AG09309 (cell line): ENCODE measurements around the gene ID4.
"Not testable (repeated sequence)": the region's sequence is repeated elsewhere in the genome, so short reads cannot be mapped to it uniquely, and the experiment has no call there.

Experiments
- DNase-seq: peaks from one replicate; pipeline ENCODE4 v3.0.0-alpha.2; 2010; ENCODE audit warnings: low read depth
- H3K4me3 ChIP-seq: 2 replicates; pipeline ENCODE4 v1.5.1; 2011; ENCODE audit warnings: mild to moderate bottlenecking, low read depth, low read length, moderate library complexity; ENCODE audit not compliant: control insufficient read depth
- TF ChIP-seq, protein P1 (sequence below): IDR thresholded peaks from 2 replicates; pipeline ENCODE4 v1.5.1; 2011; ENCODE audit warnings: mild to moderate bottlenecking, low read depth, low read length, inconsistent platforms; ENCODE audit not compliant: insufficient read depth, control insufficient read depth; ENCODE audit errors: missing control alignments

ID4 gene

DNA sequence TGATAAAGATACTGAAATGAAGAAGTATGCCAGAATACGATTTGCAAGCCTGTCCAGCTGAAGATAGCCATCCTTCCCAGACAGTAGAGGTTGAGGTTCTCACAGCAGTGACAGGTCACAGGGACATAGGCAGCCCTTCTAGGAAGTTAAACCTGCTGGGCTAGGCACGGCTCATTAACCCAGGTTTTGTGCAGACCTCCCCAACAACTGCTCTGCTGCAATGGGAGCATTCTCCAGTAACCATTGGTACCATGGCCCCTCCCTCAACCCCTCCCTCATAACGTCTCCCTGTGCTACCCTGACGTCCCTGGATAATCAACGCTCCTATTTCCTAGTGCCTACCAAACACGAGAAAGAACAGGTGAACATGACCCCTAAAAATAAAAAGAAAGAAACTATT is 15.8 kb downstream of the ID4 start:
- H3K4me3 ChIP-seq = no peak overlapping the region
- TF ChIP-seq, protein P1, sequence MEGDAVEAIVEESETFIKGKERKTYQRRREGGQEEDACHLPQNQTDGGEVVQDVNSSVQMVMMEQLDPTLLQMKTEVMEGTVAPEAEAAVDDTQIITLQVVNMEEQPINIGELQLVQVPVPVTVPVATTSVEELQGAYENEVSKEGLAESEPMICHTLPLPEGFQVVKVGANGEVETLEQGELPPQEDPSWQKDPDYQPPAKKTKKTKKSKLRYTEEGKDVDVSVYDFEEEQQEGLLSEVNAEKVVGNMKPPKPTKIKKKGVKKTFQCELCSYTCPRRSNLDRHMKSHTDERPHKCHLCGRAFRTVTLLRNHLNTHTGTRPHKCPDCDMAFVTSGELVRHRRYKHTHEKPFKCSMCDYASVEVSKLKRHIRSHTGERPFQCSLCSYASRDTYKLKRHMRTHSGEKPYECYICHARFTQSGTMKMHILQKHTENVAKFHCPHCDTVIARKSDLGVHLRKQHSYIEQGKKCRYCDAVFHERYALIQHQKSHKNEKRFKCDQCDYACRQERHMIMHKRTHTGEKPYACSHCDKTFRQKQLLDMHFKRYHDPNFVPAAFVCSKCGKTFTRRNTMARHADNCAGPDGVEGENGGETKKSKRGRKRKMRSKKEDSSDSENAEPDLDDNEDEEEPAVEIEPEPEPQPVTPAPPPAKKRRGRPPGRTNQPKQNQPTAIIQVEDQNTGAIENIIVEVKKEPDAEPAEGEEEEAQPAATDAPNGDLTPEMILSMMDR = no peak
- DNase-seq = no peak

DNA sequence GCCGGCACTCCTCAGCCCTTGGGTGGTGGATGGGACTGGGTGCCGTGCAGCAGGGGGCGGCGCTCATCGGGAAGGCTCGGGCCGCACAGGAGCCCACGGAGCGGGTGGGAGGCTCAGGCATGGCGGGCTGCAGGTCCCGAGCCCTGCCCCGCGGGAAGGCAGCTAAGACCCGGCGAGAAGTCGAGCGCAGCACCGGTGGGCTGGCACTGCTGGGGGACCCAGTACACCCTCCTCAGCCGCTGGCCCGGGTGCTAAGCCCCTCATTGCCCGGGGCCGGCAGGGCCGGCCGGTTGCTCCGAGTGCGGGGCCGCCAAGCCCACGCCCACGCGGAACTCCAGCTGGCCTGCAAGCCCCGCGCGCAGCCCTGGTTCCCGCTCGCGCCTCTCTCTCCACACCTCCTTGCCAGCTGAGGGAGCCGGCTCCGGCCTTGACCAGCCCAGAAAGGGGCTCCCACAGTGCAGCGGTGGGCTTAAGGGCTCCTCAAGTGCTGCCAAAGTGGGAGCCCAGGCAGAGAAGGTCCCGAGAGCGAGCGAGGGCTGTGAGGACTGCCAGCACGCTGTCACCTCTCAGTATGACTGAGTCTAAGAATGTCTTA is 17.3 kb downstream of the ID4 start:
- H3K4me3 ChIP-seq, DNase-seq: not testable (repeated sequence)

DNA sequence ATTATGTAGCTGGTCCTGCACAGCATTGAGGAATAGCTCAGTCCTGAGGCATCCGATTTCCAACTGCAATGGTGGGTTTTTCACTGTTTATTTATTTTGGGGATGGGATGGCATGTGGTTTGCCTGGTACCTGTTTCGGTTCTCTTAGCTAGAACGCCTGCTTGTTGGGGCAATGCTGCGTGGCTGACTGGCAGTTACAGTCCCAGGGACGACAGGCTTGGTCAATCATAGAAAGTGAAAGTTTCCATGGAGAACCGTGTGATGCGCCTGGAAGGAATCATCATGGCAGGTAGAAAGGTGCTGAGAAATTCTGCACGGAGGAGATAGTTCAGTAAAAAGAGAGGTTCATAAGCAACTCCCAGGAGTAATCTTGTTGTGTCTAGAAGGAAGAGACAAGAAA is 18.4 kb downstream of the ID4 start:
- no peak overlapping the region for H3K4me3 ChIP-seq
- DNase-seq = no peak
- TF ChIP-seq, protein P1 = no peak

DNA sequence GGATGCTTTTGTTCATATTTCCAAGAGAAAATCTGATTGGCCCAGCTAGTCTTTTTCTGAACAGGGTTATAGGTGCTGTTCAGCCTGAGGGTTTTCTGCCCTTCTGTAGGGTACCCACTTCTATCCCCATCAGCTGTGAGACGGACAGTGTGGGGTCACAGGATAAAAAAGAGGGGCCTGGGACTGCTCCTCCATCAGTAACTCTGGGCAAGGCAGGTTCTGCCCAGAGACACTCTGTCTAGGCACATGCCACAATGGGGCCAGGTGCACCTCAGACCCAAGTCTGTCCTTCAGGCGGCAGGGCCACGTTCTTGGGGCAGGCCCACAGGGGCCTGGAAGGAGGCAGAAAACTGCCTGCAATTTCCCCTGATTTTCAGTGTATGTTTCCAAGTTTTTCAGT is 20.0 kb downstream of the ID4 start:
- no peak for DNase-seq
- TF ChIP-seq, protein P1 = no peak
- H3K4me3 ChIP-seq = no peak overlapping the region

DNA sequence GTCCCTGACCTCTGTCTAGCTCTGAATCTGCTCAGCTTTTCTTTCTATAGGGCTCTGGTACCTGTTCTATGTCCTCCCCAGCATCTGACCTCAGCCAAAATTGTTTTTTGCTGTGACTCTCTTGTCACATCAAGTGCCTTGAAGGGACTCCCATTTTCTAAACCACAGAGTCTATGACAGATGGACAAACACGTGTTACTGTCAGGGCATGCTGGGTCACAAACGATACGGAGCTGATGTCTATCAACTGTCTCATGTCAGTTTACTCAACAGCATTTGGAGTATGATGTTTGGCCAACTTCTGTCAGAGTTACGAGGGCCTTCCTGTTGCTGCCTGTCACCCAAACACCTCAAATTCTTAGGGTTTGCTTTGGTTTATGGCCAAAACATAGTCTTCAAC is 20.5 kb downstream of the ID4 start:
- DNase-seq = no peak
- TF ChIP-seq, protein P1 = no peak
- H3K4me3 ChIP-seq = no peak overlapping the region

DNA sequence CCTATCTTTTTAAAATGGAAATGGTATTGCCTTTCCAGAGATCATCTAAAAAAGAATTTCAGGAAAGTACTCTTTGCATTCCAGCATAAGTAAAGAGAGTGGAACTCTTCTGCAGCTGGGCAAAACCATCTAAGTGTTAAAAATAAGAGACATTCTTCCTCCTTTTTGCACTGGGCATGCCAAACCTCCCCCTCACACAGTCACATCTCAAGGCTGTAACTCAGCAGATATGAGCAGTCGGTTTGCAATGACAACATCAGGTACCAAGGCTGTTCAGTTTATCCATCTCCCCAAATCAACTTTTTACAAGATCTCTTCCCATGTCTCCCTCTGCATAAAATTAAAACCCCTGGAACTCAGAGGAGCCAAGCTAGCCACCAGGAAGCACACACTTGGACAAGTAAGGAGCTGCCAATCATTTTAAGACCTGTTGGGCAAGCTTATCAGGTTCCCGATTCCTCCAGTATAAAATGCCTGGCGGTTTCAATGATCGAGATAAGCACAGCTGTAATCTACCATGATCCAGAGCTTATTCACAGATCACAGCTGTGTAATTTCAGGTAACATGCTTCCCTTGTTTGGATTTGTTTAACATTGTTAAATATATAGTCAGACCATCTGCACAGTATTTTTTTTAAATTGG is 23.2 kb downstream of the ID4 start:
- no peak overlapping the region for H3K4me3 ChIP-seq
- TF ChIP-seq, protein P1 = no peak
- no peak for DNase-seq

DNA sequence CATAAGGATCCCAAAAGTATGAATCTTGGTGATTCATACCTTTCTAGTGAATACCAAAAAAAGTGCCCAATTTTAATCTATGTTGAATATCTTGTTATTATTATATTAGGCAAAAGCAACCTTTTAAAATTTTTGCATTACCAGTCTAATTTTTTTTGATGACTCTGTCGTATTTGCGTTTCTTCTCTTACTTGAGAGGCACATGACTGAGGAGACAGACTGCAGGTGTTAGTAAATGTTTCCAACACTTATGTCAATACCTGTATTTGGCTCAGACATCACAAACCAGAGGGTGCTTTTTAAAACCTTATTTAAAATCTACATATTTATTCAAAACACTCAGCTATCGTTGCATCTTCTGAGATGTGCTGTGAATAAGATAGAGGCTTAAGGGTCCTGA is 27.1 kb downstream of the ID4 start:
- DNase-seq = no peak
- TF ChIP-seq, protein P1 = no peak
- H3K4me3 ChIP-seq = no peak overlapping the region
